SU-DHL-6 (cell line): ENCODE results near the gene ALX4.

Experiments used
- H2AFZ ChIP-seq: fragments of 200-600 bp; sonication (generic); 2 replicates; pipeline ENCODE4 v1.6.1; 2014; ENCODE audit warnings: low read depth, mild to moderate bottlenecking, moderate library complexity, mixed read lengths, antibody characterized with exemption, low read length; ENCODE audit not compliant: severe bottlenecking
- H3F3A ChIP-seq: fragments of 200-600 bp; shearing (Covaris generic); 2 replicates; pipeline ENCODE4 v1.6.0; 2016; ENCODE audit warnings: antibody characterized with exemption, mild to moderate bottlenecking; ENCODE audit not compliant: insufficient read depth
- H3K27ac ChIP-seq: fragments of 200-600 bp; sonication (generic); 2 replicates; pipeline ENCODE4 v1.5.1; 2016; ENCODE audit warnings: low read depth, mild to moderate bottlenecking, low read length, moderate library complexity, mixed read lengths
- H3K27me3 ChIP-seq: fragments of 200-600 bp; sonication (generic), shearing (Covaris generic); 2 replicates; pipeline ENCODE4 v1.6.0; 2014; ENCODE audit warnings: mild to moderate bottlenecking, low read length
- H3K36me3 ChIP-seq: fragments of 200-600 bp; sonication (generic); 2 replicates; pipeline ENCODE4 v1.6.1; 2014; ENCODE audit warnings: mild to moderate bottlenecking, low read length, mixed read lengths
- H3K4me2 ChIP-seq: fragments of 300-600, 200-600 bp; shearing (Covaris generic), sonication (generic); 2 replicates; pipeline ENCODE4 v1.6.0; 2014; ENCODE audit warnings: low read length, low read depth, mild to moderate bottlenecking; ENCODE audit not compliant: poor library complexity, severe bottlenecking
- H3K4me3 ChIP-seq: fragments of 200-600 bp; sonication (generic); 2 replicates; pipeline ENCODE4 v1.5.1; 2014; ENCODE audit warnings: antibody characterized with exemption, low read length, mild to moderate bottlenecking, mixed read lengths; ENCODE audit not compliant: insufficient read depth, poor library complexity, severe bottlenecking
- H3K79me2 ChIP-seq: fragments of 200-600 bp; sonication (generic); 2 replicates; pipeline ENCODE4 v1.6.1; 2014; ENCODE audit warnings: mild to moderate bottlenecking, low read length, moderate library complexity; ENCODE audit not compliant: insufficient read depth
- H3K9ac ChIP-seq: fragments of 200-600 bp; sonication (generic); 2 replicates; pipeline ENCODE4 v1.7.0; 2014; ENCODE audit warnings: mild to moderate bottlenecking, low read length
- H3K9me2 ChIP-seq: fragments of 200-600 bp; sonication (generic); replicated peaks from 2 replicates; pipeline ENCODE4 v1.6.1; 2014; ENCODE audit warnings: low read length; ENCODE audit not compliant: insufficient read depth
- H3K9me3 ChIP-seq: fragments of 200-600 bp; sonication (generic); 2 replicates; pipeline ENCODE4 v1.6.1; 2014; ENCODE audit warnings: low read length, mixed read lengths; ENCODE audit not compliant: insufficient read depth
- H4K20me1 ChIP-seq: fragments of 200-600 bp; sonication (generic); 2 replicates; pipeline ENCODE4 v1.6.1; 2014; ENCODE audit warnings: low read depth, mild to moderate bottlenecking, antibody characterized with exemption, low read length, moderate library complexity, mixed read lengths
- EZH2phosphoT487 ChIP-seq: fragments of 200-600 bp; sonication (generic), shearing (Covaris generic); conservative IDR thresholded peaks from 2 replicates; pipeline ENCODE4 v1.6.1; 2018; ENCODE audit warnings: mild to moderate bottlenecking, antibody characterized with exemption, low read length, moderate library complexity, mixed read lengths
- TF ChIP-seq, protein P1 (sequence below): fragments of 200-600 bp; sonication (generic); IDR thresholded peaks from one replicate; pipeline ENCODE4 v1.5.1; 2017; ENCODE audit warnings: antibody characterized with exemption, mild to moderate bottlenecking, low read length, moderate library complexity; ENCODE audit not compliant: insufficient read depth, poor library complexity, severe bottlenecking

ALX4 gene

DNA sequence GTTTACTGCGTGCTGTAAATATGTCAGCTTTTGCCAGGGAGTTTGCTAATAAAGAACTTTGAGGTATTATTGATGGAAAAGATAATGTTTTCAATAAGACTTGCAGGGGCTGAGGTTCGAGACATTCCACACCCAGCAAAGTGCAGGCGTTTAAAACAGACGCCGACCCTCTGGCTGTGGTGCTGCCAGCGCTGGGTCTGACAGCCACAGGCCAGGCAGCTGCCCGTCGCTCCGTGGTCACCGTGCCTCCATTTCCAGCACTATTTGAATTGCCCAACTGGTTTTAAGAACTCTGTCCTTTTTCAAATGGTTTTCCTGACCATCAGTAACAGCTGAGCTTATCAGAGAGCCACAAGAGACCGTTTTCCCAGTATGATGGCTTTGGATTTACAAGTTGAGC, 28.1 kb upstream of the ALX4 start:
- TF ChIP-seq, protein P1, sequence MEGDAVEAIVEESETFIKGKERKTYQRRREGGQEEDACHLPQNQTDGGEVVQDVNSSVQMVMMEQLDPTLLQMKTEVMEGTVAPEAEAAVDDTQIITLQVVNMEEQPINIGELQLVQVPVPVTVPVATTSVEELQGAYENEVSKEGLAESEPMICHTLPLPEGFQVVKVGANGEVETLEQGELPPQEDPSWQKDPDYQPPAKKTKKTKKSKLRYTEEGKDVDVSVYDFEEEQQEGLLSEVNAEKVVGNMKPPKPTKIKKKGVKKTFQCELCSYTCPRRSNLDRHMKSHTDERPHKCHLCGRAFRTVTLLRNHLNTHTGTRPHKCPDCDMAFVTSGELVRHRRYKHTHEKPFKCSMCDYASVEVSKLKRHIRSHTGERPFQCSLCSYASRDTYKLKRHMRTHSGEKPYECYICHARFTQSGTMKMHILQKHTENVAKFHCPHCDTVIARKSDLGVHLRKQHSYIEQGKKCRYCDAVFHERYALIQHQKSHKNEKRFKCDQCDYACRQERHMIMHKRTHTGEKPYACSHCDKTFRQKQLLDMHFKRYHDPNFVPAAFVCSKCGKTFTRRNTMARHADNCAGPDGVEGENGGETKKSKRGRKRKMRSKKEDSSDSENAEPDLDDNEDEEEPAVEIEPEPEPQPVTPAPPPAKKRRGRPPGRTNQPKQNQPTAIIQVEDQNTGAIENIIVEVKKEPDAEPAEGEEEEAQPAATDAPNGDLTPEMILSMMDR = no peak
- no peaks in the 10 kb centered on the region for H3K79me2 ChIP-seq
- H2AFZ ChIP-seq = no peak overlapping the region

DNA sequence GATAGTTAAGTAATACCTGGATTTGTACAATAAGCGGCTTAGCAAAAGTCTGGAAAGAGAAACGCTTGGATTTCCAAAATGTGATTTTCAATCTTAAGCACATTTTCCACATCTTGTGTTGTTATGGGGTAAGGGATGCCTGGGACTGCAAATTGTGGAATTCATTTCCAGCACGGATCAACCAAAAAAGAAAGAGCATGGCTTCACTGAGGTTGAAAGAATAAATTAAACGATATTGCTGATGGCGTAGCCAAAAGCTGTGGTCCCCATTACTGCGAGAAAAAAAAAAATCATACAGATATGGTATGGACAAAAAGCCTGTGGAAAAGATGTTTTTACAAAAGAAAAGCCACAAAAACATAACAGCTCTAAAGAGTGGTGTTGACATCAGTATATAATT, 26.0 kb upstream of the ALX4 start:
- Histone ChIP-seq H3K4me2 (no peak overlapping the region), H2AFZ (no peak overlapping the region), H3F3A (no peaks in the 10 kb centered on the region), H3K9ac (no peak overlapping the region), H4K20me1 (no peaks in the 10 kb centered on the region), H3K4me3 (no peak overlapping the region), H3K36me3 (no peaks in the 10 kb centered on the region), H3K9me3 (no peaks in the 10 kb centered on the region), H3K9me2 (no peaks in the 10 kb centered on the region), H3K27ac (no peak overlapping the region), H3K79me2 (no peaks in the 10 kb centered on the region), H3K27me3 (no peaks in the 10 kb centered on the region)
- TF ChIP-seq, protein P1 = no peak
- TF ChIP-seq EZH2phosphoT487 = no peak

More for the DNA sequence above, 28.1 kb upstream of the ALX4 start:
- Histone ChIP-seq H3F3A (no peaks in the 10 kb centered on the region), H3K27me3 (no peaks in the 10 kb centered on the region), H3K9ac (no peak overlapping the region), H3K4me2 (no peak overlapping the region), H3K9me3 (no peaks in the 10 kb centered on the region), H3K36me3 (no peaks in the 10 kb centered on the region), H4K20me1 (no peaks in the 10 kb centered on the region), H3K9me2 (no peaks in the 10 kb centered on the region), H3K4me3 (no peak overlapping the region), H3K27ac (no peak overlapping the region)

DNA sequence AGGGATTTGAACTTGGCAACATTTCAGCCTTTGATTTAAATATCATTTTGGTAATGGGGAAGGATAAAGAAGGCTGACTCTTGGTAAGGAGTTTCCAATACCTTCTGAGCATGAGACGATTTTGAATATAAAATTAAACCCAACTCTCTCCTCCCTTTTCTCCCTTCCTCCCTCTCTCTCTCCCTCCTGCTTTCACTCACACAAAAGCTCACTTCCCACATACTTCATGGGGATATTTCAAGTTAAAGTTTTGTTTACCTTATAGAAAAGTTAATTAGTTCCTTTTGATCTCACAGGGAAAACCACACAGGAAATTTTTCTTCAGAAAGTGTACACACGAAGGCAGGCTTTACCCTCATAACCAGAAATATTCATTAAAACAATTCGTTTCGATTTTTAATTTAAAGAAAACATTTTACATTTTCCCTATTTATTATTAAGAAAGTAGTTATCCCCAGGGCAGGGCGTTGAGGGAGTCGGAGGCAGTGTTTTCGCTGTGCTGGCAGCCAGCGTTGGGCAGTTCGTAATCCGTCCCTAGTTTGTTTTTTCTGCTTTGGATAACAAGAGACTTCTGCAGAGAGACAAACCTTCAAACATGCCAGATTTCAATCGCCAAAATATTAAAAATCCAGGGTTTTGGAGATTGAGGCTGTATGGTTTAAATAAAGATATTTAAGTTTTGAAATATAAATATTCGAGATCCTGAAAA, 25.3 kb upstream of the ALX4 start:
- no peak overlapping the region for H3K27ac ChIP-seq
- no peaks in the 10 kb centered on the region for H3K9me2 ChIP-seq
- no peak overlapping the region for H3K4me3 ChIP-seq
- H2AFZ ChIP-seq = no peak overlapping the region
- H3K27me3 ChIP-seq = no peaks in the 10 kb centered on the region
- TF ChIP-seq, protein P1 = no peak
- TF ChIP-seq EZH2phosphoT487 = no peak
- no peaks in the 10 kb centered on the region for H3K36me3 ChIP-seq
- H3K4me2 ChIP-seq = no peak overlapping the region
- no peaks in the 10 kb centered on the region for H3K9me3 ChIP-seq
- no peak overlapping the region for H3K9ac ChIP-seq
- no peaks in the 10 kb centered on the region for H3K79me2 ChIP-seq
- H3F3A ChIP-seq = no peaks in the 10 kb centered on the region
- no peaks in the 10 kb centered on the region for H4K20me1 ChIP-seq
